Measurements from ENCODE around the gene PRKG2. TPM values are rescaled to one million over a fixed set of nuclear protein-coding genes. Genes with fewer than 3 reads are reported as not detected.
A peak's percentile ranks its signal among the peaks of the same experiment; 100 is the strongest.

Gene PRKG2
- total RNA-seq, 1 donor from 2014 or later = 0.58 TPM

GRCh38 chr4:81162752-81163458 lies 52.1 kb downstream of the PRKG2 start:
- DNase-seq (ENCODE audit: low spot score) = no peak

- peak; percentile 41 for DNase-seq (ENCODE audit: low spot score)
Observed at GRCh38 chr4:81153714-81154323, 61.2 kb downstream of the PRKG2 start.

DNA sequence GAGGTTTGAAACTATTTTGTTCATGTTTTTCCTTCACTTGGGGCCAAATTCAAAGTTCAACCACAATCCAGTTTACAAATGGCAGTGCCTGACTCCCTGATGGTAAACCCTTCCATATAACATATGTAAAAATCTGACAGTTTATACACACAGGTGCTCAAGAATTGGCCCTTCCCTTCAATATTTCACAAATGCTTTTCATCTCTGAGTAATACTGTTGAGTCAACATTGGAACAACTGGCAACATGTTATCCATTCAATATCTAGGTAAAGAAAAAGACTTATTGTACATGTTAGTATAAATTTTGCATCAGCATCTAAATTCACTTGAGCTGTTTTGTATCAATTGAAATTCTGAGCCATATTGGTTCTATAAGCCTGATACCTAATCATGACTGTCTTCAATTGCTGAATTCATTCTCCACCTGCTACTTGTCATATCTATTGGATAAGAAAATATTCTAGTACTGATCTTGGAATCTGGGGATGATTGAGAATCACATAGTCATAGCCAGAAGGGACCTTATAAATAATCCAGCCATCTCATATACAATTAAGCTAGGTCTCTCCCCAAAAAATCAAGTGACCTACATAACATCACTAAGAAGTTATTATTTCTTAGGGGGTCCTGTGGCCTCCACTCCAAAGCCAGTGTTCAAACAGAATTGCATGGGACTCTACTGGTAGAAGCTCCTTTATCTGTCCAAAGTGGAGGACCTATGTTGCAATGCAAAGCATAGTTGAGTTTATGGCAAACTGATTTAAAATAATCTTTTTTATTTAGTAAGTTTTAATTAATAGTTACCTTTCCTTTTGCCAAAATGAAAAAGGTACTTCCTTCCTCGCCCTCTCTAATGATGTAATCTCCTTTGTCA lies 61.9 kb downstream of the PRKG2 start:
- no peak for DNase-seq (ENCODE audit: low spot score)

DNA sequence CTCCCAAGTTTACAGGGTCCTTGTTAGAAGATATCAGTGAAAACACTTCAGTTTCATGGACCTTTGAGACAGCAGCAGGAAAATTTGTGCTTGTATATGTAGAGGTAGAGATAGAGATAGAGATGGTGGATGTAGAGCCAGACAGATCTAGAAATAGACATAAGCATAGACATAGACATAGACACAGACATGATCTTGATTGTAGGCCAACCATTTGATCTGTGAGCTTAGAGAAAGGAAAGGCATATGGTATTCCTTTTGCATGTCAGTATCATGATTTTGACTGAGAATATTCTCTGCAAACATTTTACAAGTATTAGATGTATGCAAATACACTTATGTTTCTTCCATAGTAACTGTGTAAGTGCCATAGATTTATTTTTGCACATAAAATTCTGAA lies 65.0 kb downstream of the PRKG2 start:
- no peak for DNase-seq (ENCODE audit: low spot score)

DNA sequence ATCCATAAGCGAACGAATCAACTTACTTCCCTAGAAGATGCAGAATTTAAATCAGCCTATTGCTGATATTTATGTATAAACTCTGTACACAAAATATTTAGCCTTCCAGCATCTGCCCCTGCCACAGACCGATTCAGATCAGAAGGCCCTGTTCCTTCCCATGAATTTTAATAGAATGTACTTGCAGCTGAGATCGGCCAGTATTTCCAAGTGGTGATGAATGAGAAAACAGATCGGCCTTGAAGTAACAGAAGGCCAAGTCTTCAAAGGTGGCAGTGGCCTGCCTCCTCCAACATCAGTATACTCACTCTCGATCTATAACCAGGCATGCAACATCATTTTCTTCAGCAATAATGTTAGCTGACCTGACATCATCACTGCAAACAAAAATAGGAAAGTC lies 66.4 kb downstream of the PRKG2 start:
- no peak for DNase-seq (ENCODE audit: low spot score)

DNA sequence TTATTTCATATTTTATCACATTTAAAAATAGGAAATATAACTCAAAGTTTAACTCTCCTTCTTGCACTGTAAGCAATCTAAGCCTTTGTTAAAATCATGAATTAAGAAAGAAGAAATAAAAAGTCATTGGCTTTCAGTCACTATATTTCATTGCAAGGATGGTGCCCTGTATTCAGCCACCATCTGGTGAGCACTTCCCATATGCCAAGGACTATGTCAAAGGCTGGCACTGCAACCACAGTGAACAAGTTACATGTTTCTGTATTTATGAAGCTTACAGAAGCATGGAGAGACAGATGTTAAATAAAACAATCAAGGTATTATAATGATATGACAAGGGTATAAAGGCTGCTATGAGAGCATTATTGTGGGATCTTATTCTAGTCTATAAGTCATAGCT lies 68.6 kb downstream of the PRKG2 start:
- no peak for DNase-seq (ENCODE audit: low spot score)

DNA sequence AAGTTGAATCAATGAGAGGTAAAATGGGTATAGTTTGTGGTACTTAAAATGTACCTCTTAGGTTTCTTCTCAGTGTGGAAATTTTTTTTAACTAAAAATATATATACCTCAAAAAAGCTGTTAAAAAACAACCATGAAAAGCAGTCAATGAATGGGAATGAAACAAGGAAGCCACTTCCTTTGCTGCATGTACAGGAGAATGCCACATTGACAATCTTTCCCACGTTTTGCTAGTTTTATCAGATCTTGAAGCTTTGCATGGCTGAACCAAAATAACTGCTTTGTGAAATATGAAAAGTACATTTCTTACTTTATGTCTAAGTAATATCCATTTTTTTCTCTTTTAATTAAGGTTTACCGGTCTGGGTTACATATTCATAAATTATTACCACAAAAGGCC lies 71.8 kb downstream of the PRKG2 start:
- no peak for DNase-seq (ENCODE audit: low spot score)

GRCh38 chr4:81142744-81143143 lies 72.3 kb downstream of the PRKG2 start:
- no peak for DNase-seq (ENCODE audit: low spot score)

- DNase-seq (ENCODE audit: low spot score) = no peak
Observed at GRCh38 chr4:81137894-81138293, 77.1 kb downstream of the PRKG2 start.

GRCh38 chr4:81137446-81137845 lies 77.6 kb downstream of the PRKG2 start:
- DNase-seq (ENCODE audit: low spot score) = no peak

GRCh38 chr4:81136161-81136905 lies 78.7 kb downstream of the PRKG2 start:
- no peak for DNase-seq (ENCODE audit: low spot score)

GRCh38 chr4:81135501-81135900 lies 79.5 kb downstream of the PRKG2 start:
- DNase-seq (ENCODE audit: low spot score) = no peak

- DNase-seq (ENCODE audit: low spot score) = no peak
Observed at GRCh38 chr4:81131563-81131962, 83.5 kb downstream of the PRKG2 start.

DNA sequence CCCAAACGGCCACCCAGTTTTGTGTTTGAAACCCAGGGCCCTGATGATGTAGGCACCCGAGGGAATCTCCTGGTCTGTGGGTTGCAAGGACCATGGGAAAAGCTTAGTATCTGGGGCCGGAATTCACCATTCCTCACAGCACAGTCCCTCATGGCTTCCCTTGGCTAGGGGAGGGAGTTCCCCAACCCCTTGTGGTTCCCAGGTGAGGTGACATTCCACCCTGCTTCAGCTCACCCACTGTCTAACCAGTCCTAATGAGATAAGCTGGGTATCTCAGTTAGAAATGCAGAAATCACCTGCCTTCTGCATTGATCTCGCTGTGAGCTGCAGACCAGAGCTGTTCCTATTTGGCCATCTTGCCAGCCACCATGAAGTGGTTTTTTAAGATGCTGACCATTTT lies 84.0 kb downstream of the PRKG2 start:
- DNase-seq (ENCODE audit: low spot score) = no peak

DNA sequence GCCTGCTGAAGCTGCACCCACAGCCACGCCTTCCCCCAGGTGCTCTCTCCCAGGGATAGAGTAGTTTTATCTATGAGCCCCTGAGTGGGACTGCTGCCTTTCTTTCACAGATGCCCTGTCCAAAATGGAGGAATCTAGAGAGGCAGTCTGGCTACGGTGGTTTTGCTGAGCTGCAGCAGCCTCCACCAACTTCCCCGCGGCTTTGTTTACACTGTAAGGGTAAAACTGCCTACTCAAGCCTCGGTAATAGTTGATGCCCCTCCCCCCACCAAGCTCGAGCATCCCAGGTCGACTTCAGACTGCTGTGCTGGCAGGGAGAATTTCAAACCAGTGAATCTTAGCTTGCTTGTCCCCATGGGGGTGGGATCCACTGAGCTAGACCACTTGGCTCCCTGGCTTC lies 84.5 kb downstream of the PRKG2 start:
- DNase-seq (ENCODE audit: low spot score) = no peak

DNA sequence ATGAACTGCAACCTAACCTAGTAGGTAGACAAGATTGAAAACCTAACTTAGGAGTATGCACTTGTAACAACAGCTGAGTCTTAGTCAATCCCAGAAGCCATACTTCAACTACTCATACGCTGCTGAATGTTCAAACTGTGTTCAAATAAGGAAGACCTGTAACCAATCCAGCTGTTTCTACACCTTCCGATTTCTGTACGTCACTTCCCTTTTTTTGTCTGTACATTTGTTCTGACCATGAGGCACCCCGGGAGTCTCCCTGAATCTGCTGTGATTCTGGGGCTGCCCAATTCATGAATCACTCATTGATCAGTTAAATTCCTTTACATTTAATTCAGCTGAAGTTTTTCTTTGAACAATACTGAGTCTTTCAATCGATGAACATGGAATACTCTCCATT lies 95.0 kb downstream of the PRKG2 start:
- DNase-seq (ENCODE audit: low spot score) = no peak

- no peak for DNase-seq (ENCODE audit: low spot score)
Observed at GRCh38 chr4:81118086-81118485, 96.9 kb downstream of the PRKG2 start.

- no peak for DNase-seq (ENCODE audit: low spot score)
Observed at GRCh38 chr4:81116566-81116965, 98.5 kb downstream of the PRKG2 start.

- DNase-seq (ENCODE audit: low spot score) = no peak
Observed at GRCh38 chr4:81113024-81113423, 102.0 kb downstream of the PRKG2 start.

DNA sequence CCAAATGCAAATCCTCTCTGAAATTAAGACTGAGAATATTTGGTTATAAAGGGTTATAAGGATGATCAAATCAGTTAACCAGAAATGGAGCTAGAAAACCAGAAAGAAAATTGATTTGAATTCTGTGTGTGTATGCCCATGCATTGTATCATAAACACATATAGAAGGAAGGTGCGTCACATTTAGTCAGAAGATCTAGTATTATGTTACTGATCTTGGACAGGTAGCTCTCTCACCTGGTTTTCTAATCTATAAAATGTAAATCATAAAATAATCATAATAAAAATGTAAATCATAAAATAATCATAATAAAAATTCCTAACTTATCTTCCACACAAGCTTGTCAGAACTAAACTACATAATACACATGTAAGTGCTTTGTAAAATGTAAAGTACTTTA lies 105.7 kb downstream of the PRKG2 start:
- DNase-seq (ENCODE audit: low spot score) = no peak

GRCh38 chr4:81106150-81106549 lies 108.9 kb downstream of the PRKG2 start:
- DNase-seq (ENCODE audit: low spot score) = no peak

DNA sequence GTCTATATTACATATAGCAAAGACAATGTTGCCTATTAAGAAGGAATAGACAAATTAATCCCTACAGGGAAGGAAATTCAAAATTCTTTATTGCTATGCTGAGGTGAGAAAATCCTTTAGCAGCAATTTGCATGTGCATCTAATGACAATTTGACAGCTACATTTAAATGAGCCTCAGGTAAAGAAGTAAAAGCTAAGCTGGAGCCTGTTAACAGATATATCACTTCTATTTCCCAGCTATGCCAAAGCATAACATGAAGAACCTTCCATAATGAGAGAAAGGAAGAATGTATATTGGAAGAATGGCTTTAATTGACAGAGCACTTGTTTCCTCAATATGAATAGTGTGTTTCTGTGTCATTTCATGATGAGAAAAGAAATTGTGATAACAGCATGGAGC lies 112.9 kb downstream of the PRKG2 start:
- no peak for DNase-seq (ENCODE audit: low spot score)

Measured in mucosa of gallbladder (tissue), 1 donor.